ENCODE measurements around the gene CRYGD.
A peak's percentile ranks its signal among the peaks of the same experiment; 100 is the strongest.
"Not testable (repeated sequence)": the region's sequence is repeated elsewhere in the genome, so short reads cannot be mapped to it uniquely, and the experiment has no call there.

Gene CRYGD

GRCh38 chr2:208130712-208131110, 6.4 kb upstream of the CRYGD start:
- DNase-seq (ENCODE audit: low spot score), result no peak

- peak; percentile 64 for DNase-seq (ENCODE audit: low spot score)
Measured at GRCh38 chr2:208129744-208130711, 5.7 kb upstream of the CRYGD start, which contains the start of gene CRYGC. Gene CRYGC, minus strand, starts transcription at chr2:208129828. Its CDS starts 36 bp downstream, at chr2:208129792.

- no peak for DNase-seq (ENCODE audit: low spot score)
Measured at GRCh38 chr2:208128136-208128535, 3.8 kb upstream of the CRYGD start.

- no peak for DNase-seq (ENCODE audit: low spot score)
Measured at GRCh38 chr2:208127090-208127489, 2.8 kb upstream of the CRYGD start.

GRCh38 chr2:208125251-208125650, 927 bp upstream of the CRYGD start:
- no peak for DNase-seq (ENCODE audit: low spot score)

- no peak for DNase-seq (ENCODE audit: low spot score)
Measured at GRCh38 chr2:208122248-208122647, 2.1 kb downstream of the CRYGD start.

- no peak for DNase-seq (ENCODE audit: low spot score)
Measured at GRCh38 chr2:208118918-208119317, 5.4 kb downstream of the CRYGD start.

- not testable (repeated sequence) for DNase-seq (ENCODE audit: low spot score)
Measured at GRCh38 chr2:208117390-208117789, 6.9 kb downstream of the CRYGD start.

GRCh38 chr2:208112969-208113368, 11.4 kb downstream of the CRYGD start:
- peak; percentile 74 for DNase-seq (ENCODE audit: low spot score)

- DNase-seq (ENCODE audit: low spot score), result not testable (repeated sequence)
Measured at GRCh38 chr2:208112273-208112745, 12.0 kb downstream of the CRYGD start.

- no peak for DNase-seq (ENCODE audit: low spot score)
Measured at GRCh38 chr2:208103616-208104015, 20.7 kb downstream of the CRYGD start.

- peak; percentile 48 for DNase-seq (ENCODE audit: low spot score)
Measured at GRCh38 chr2:208101716-208102631, 22.4 kb downstream of the CRYGD start.

GRCh38 chr2:208099682-208100470, 24.4 kb downstream of the CRYGD start:
- no peak for DNase-seq (ENCODE audit: low spot score)

GRCh38 chr2:208098701-208099100, 25.6 kb downstream of the CRYGD start:
- not testable (repeated sequence) for DNase-seq (ENCODE audit: low spot score)

- no peak for DNase-seq (ENCODE audit: low spot score)
Measured at GRCh38 chr2:208098267-208098666, 26.1 kb downstream of the CRYGD start.

- no peak for DNase-seq (ENCODE audit: low spot score)
Measured at GRCh38 chr2:208097801-208098200, 26.5 kb downstream of the CRYGD start.

- no peak for DNase-seq (ENCODE audit: low spot score)
Measured at GRCh38 chr2:208097313-208097712, 27.0 kb downstream of the CRYGD start.

- DNase-seq (ENCODE audit: low spot score), result no peak
Measured at GRCh38 chr2:208096080-208096479, 28.2 kb downstream of the CRYGD start.

GRCh38 chr2:208093128-208093527, 31.2 kb downstream of the CRYGD start:
- no peak for DNase-seq (ENCODE audit: low spot score)

- no peak for DNase-seq (ENCODE audit: low spot score)
Measured at GRCh38 chr2:208092093-208092832, 32.1 kb downstream of the CRYGD start.

Measured in SK-N-DZ (cell line).